HepG2 (cell line): ENCODE data around the gene TOPBP1. TPM values are rescaled to one million over a fixed set of nuclear protein-coding genes. Genes with fewer than 3 reads are reported as not detected.
A peak's percentile ranks its signal among the peaks of the same experiment; 100 is the strongest.
"Not testable (repeated sequence)": the region's sequence is repeated elsewhere in the genome, so short reads cannot be mapped to it uniquely, and the experiment has no call there.

Source experiments
- ATAC-seq: fragments of 200-7000 bp; cut with Tn5 transposase; 3 replicates; pipeline ENCODE4 v1.9.1; 2020; ENCODE audit warnings: mild to moderate bottlenecking, moderate library complexity
- BruUV-seq: library from RNA; stranded (reverse); fragments of 400-500 nt; replicated peaks from 2 replicates; lab custom pipeline; 2021; lab: Mats Ljungman, UMichigan
- CTCF ChIA-PET: fragments of 300-600 bp; formaldehyde crosslinking; extraction: SDS; loops from one replicate; lab custom pipeline; 2021; ENCODE audit warnings: low total read pairs, inconsistent platforms, low intra/inter-chr PET ratio; lab: Yijun Ruan, JAX
- POLR2A ChIA-PET: fragments of 350-600 bp; sonication (Branson Sonifier 250); formaldehyde crosslinking; loops from one replicate; lab custom pipeline; 2020; ENCODE audit warnings: antibody characterized with exemption, inconsistent platforms; lab: Yijun Ruan, JAX
- DNase-seq: peaks from one replicate; pipeline ENCODE4 v3.0.0-alpha.2; 2015; ENCODE audit warnings: low spot score
- FAIRE-seq: peaks from 3 replicates; lab custom pipeline; 2011; peaks lifted over from hg19 to GRCh38; lab: Jason Lieb, UNC
- H2AFZ ChIP-seq: one replicate; pipeline ENCODE4 v1.6.1; 2011; ENCODE audit warnings: low read length, inconsistent platforms
- H3K27ac ChIP-seq: fragments of 300-600 bp; 3 replicates; pipeline ENCODE4 v1.8.0; 2011; ENCODE audit warnings: mixed run types, mild to moderate bottlenecking, mixed read lengths, low read length, inconsistent platforms; ENCODE audit not compliant: insufficient read depth; ENCODE audit errors: extremely low read length
- H3K27me3 ChIP-seq, 2 experiments: fragments of 200-600 bp in 1 of 2; 2 replicates in 1 of 2; 3 replicates in 1 of 2; pipeline versions ENCODE4 v1.6.0 to v1.8.0; 2011; ENCODE audit warnings: low read length in 2 of 2, mild to moderate bottlenecking in 2 of 2, moderate library complexity in 2 of 2, inconsistent platforms in 1 of 2; ENCODE audit not compliant: insufficient read depth in 2 of 2, control insufficient read depth in 1 of 2
- H3K36me3 ChIP-seq, 2 experiments: fragments of 200-600 bp in 1 of 2; replicated peaks in 1 of 2; 2 replicates in 1 of 2; 3 replicates in 1 of 2; pipeline versions ENCODE4 v1.5.1 to v1.8.0; 2011; ENCODE audit warnings: low read length in 2 of 2, inconsistent platforms in 1 of 2; ENCODE audit not compliant: insufficient read depth in 2 of 2, control insufficient read depth in 1 of 2
- H3K4me1 ChIP-seq: 2 replicates; pipeline ENCODE4 v1.5.1; 2012; ENCODE audit warnings: low read length, inconsistent platforms; ENCODE audit not compliant: insufficient read depth
- H3K4me2 ChIP-seq: 2 replicates; pipeline ENCODE4 v1.6.0; 2011; ENCODE audit warnings: low read depth, low read length, inconsistent platforms
- H3K4me3 ChIP-seq, 3 experiments: fragments of 200-600 bp in 1 of 3; sonication (generic), shearing (Covaris generic) in 1 of 3; replicated peaks in 1 of 3; 2 replicates each; pipeline ENCODE4 v1.5.1; 2011 to 2016; ENCODE audit warnings: low read length in 3 of 3, inconsistent platforms in 2 of 3, low read depth in 2 of 3, mild to moderate bottlenecking in 2 of 3, control low read depth in 1 of 3, mixed read lengths in 1 of 3; ENCODE audit not compliant: insufficient read depth in 1 of 3
- H3K79me2 ChIP-seq: one replicate; pipeline ENCODE4 v1.6.1; 2011; ENCODE audit warnings: low read length, inconsistent platforms; ENCODE audit not compliant: insufficient read depth
- H3K9ac ChIP-seq: 2 replicates; pipeline ENCODE4 v1.6.0; 2011; ENCODE audit warnings: mild to moderate bottlenecking, low read depth, low read length, inconsistent platforms; ENCODE audit not compliant: insufficient read depth
- H3K9me3 ChIP-seq: 2 replicates; pipeline ENCODE4 v1.5.1; 2012; ENCODE audit warnings: mild to moderate bottlenecking, low read length
- H4K20me1 ChIP-seq: 2 replicates; pipeline ENCODE4 v1.6.0; 2011; ENCODE audit warnings: inconsistent platforms, mild to moderate bottlenecking, low read length, moderate library complexity; ENCODE audit not compliant: insufficient read depth
- CBFB ChIP-seq: sonication (generic); formaldehyde crosslinking; IDR thresholded peaks from 2 replicates; pipeline ENCODE4 v1.4.0; 2020; ENCODE audit warnings: missing genetic modification reagents
- CBX5 ChIP-seq: sonication (generic); formaldehyde crosslinking; IDR thresholded peaks from 2 replicates; pipeline ENCODE4 v1.4.0; 2020; ENCODE audit warnings: missing genetic modification reagents, borderline replicate concordance
- EP300 ChIP-seq, 3 experiments: sonication (generic) in 1 of 3; formaldehyde crosslinking in 1 of 3; IDR thresholded peaks; 2 replicates each; pipeline versions ENCODE4 v1.5.1 to v1.6.1; 2011 to 2020; ENCODE audit warnings: low read depth in 2 of 3, low read length in 2 of 3, borderline replicate concordance in 1 of 3, improper control_type of control experiment in 1 of 3, mild to moderate bottlenecking in 1 of 3, missing genetic modification reagents in 1 of 3, moderate library complexity in 1 of 3
- HOXA3 ChIP-seq: sonication (generic); formaldehyde crosslinking; IDR thresholded peaks from 2 replicates; pipeline ENCODE4 v1.5.0; 2020; ENCODE audit warnings: missing genetic modification reagents
- KDM2A ChIP-seq: sonication (generic); formaldehyde crosslinking; IDR thresholded peaks from 2 replicates; pipeline ENCODE4 v1.4.0; 2020; ENCODE audit warnings: low read depth, missing genetic modification reagents, borderline replicate concordance
- MYC ChIP-seq: sonication (generic); formaldehyde crosslinking; IDR thresholded peaks from 2 replicates; pipeline ENCODE4 v1.9.0; 2021; ENCODE audit warnings: missing genetic modification reagents, borderline replicate concordance
- NCOA2 ChIP-seq: sonication (generic); formaldehyde crosslinking; IDR thresholded peaks from 2 replicates; pipeline ENCODE4 v1.8.0; 2022; ENCODE audit warnings: inconsistent platforms
- RXRA ChIP-seq: sonication (generic); formaldehyde crosslinking; IDR thresholded peaks from 2 replicates; pipeline ENCODE4 v1.5.1; 2020; ENCODE audit warnings: missing genetic modification reagents
- SALL1 ChIP-seq: sonication (generic); formaldehyde crosslinking; IDR thresholded peaks from 2 replicates; pipeline ENCODE4 v1.8.0; 2022; ENCODE audit warnings: mild to moderate bottlenecking, missing genetic modification reagents
- SAP130 ChIP-seq: IDR thresholded peaks from 2 replicates; pipeline ENCODE4 v1.6.1; 2016; ENCODE audit warnings: low read depth
- SOX13 ChIP-seq, 3 experiments: fragments of 450-650 bp in 1 of 3; sonication (generic) in 1 of 3; formaldehyde crosslinking in 1 of 3; IDR thresholded peaks in 2 of 3; conservative IDR thresholded peaks in 1 of 3; 2 replicates each; pipeline versions ENCODE4 v1.5.0 to v1.6.1; 2016 to 2020; ENCODE audit warnings: antibody characterized with exemption in 1 of 3, mild to moderate bottlenecking in 1 of 3, missing compliant biosample characterization in 1 of 3, missing genetic modification reagents in 1 of 3, moderate library complexity in 1 of 3
- SOX6 ChIP-seq, 2 experiments: fragments of 450-650 bp in 1 of 2; sonication (generic) in 1 of 2; formaldehyde crosslinking in 1 of 2; IDR thresholded peaks; 2 replicates each; pipeline versions ENCODE4 v1.4.0 to v1.6.1; 2017 to 2020; ENCODE audit warnings: antibody characterized with exemption in 1 of 2, mild to moderate bottlenecking in 1 of 2, missing genetic modification reagents in 1 of 2
- ZMYM4 ChIP-seq: sonication (generic); formaldehyde crosslinking; IDR thresholded peaks from 2 replicates; pipeline ENCODE4 v1.8.1; 2023; ENCODE audit warnings: mild to moderate bottlenecking, missing genetic modification reagents
- ZNF292 ChIP-seq: sonication (generic); formaldehyde crosslinking; IDR thresholded peaks from 2 replicates; pipeline ENCODE4 v1.8.1; 2022; ENCODE audit warnings: mild to moderate bottlenecking, low read depth, missing genetic modification reagents, borderline replicate concordance
- WGBS: methylation state at CpG from one replicate; pipeline ENCODE4 v1.1.6; 2017; ENCODE audit warnings: low lambda C conversion rate; 5-methylcytosine and 5-hydroxymethylcytosine counted together
- in situ Hi-C: cut with HindIII; loops from 2 replicates; pipeline ENCODE4 v1.10.0; 2017; ENCODE audit warnings: low pct_unique_long_range_greater_than_20kb; ENCODE audit not compliant: extremely low pct_ligation_motif_present
- intact Hi-C: fragments of 100-400 bp; cut with micrococcal nuclease; formaldehyde crosslinking; loops from one replicate; pipeline ENCODE4 v1.10.0; 2022; ENCODE audit not compliant: unreplicated experiment
- polyA plus RNA-seq, 8 experiments: library from polyadenylated mRNA; depleted of rRNA in 3 of 8; stranded (reverse) in 7 of 8; unstranded in 1 of 8; fragments of >200 nt; fragmentation: Illumina TruSeq in 4 of 8; extraction: Trizol in 4 of 8; gene quantifications; 2 replicates each; pipeline versions ENCODE4 v1.2.1 to v1.2.3, GENCODE V29; 2011 to 2016; ENCODE audit warnings: low read depth in 4 of 8, missing spikeins in 1 of 8, mixed read lengths in 1 of 8; ENCODE audit not compliant: insufficient read depth in 1 of 8
- total RNA-seq, 5 experiments: library from RNA; depleted of rRNA; stranded (reverse); fragments of >200 nt; fragmentation: Illumina TruSeq; extraction: Trizol; gene quantifications; 2 replicates each; pipeline ENCODE4 v1.2.3, GENCODE V29; 2016; ENCODE audit warnings: low read depth in 1 of 5
- TF ChIP-seq, protein P1 (sequence below): sonication (generic); formaldehyde crosslinking; IDR thresholded peaks from 2 replicates; pipeline ENCODE4 v1.4.0; 2020; ENCODE audit warnings: missing genetic modification reagents, borderline replicate concordance
- TF ChIP-seq, protein P2 (sequence below): sonication (generic); formaldehyde crosslinking; IDR thresholded peaks from 2 replicates; pipeline ENCODE4 v1.5.1; 2020; ENCODE audit warnings: mild to moderate bottlenecking, missing genetic modification reagents

The TOPBP1 gene
- total and polyA plus RNA-seq, 2 of the 13 experiments (the other 11 are each of a cell fraction or from before 2014, with no cell fraction given), result 24.3 to 42.9 TPM

DNA sequence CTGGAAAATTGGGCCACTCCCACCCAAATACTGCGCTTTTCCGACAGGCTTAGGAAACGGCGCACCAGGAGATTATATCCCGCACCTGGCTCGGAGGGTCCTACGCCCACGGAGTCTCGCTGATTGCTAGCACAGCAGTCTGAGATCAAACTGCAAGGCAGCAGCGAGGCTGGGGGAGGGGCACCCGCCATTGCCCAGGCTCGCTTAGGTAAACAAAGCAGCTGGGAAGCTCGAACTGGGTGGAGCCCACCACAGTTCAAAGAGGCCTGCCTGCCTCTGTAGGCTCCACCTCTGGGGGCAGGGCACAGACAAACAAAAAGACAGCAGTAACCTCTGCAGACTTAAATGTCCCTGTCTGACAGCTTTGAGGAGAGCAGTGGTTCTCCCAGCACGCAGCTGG lies 110.2 kb downstream of the TOPBP1 start:
- Histone ChIP-seq H3K4me3 (peak overlapping the region in 1 of 3 experiments; percentile 9; a peak in 1 of 6 replicates), H3K4me2 (peak overlapping the region; percentile 45; the same call in 1 of the 2 replicates), H2AFZ (peak overlapping the region; percentile 63), H3K4me1 (peaks cover 50% of the 10 kb centered on the region)
- H3K79me2 ChIP-seq; CTCF ChIA-PET; ATAC-seq; FAIRE-seq; H3K36me3 ChIP-seq; BruUV-seq; intact Hi-C loops; DNase-seq; H3K9me3 ChIP-seq; H3K27me3 ChIP-seq; H4K20me1 ChIP-seq; H3K9ac ChIP-seq; H3K27ac ChIP-seq; in situ Hi-C loops; POLR2A ChIA-PET; TF ChIP-seq SOX13 (IDR thresholded peaks at IDR 0.05); SOX6 (IDR thresholded peaks at IDR 0.05); EP300 (IDR thresholded peaks at IDR 0.05; ENCODE audit: low read depth in 2 of 2, low read length in 2 of 2): not testable (repeated sequence)
- 56% methylated on average over 5 of the region's 14 CpGs for WGBS
- 0 out of 2 replicates have a peak, but pooled peaks have one; percentile 27 for TF ChIP-seq CBFB (CRISPR knock-in tag)
- 0 out of 2 replicates have a peak, but pooled peaks have one; percentile 37 for TF ChIP-seq RXRA (CRISPR knock-in tag)
- TF ChIP-seq CBX5 (CRISPR knock-in tag), result peak; percentile 79; the same call in 1 of the 2 replicates
- peak; percentile 88; the same call in 1 of the 2 replicates for TF ChIP-seq ZNF292 (CRISPR knock-in tag)
- TF ChIP-seq SOX13 (CRISPR knock-in tag; conservative IDR thresholded peaks at IDR 0.05 in 1 of 2, IDR thresholded peaks at IDR 0.05 in 1 of 2), result peak in 1 of 2 experiments; percentile 45; a peak in 2 of 4 replicates
- TF ChIP-seq HOXA3 (CRISPR knock-in tag), result peak; percentile 78
- TF ChIP-seq KDM2A (CRISPR knock-in tag), result 0 out of 2 replicates have a peak, but pooled peaks have one; percentile 37
- TF ChIP-seq SOX6 (CRISPR knock-in tag; IDR thresholded peaks at IDR 0.05), result peak; percentile 34
- 0 out of 2 replicates have a peak, but pooled peaks have one; percentile 48 for TF ChIP-seq ZMYM4
- peak; percentile 25; the same call in 1 of the 2 replicates for TF ChIP-seq MYC
- TF ChIP-seq SALL1, result peak; percentile 36
- TF ChIP-seq, protein P1, sequence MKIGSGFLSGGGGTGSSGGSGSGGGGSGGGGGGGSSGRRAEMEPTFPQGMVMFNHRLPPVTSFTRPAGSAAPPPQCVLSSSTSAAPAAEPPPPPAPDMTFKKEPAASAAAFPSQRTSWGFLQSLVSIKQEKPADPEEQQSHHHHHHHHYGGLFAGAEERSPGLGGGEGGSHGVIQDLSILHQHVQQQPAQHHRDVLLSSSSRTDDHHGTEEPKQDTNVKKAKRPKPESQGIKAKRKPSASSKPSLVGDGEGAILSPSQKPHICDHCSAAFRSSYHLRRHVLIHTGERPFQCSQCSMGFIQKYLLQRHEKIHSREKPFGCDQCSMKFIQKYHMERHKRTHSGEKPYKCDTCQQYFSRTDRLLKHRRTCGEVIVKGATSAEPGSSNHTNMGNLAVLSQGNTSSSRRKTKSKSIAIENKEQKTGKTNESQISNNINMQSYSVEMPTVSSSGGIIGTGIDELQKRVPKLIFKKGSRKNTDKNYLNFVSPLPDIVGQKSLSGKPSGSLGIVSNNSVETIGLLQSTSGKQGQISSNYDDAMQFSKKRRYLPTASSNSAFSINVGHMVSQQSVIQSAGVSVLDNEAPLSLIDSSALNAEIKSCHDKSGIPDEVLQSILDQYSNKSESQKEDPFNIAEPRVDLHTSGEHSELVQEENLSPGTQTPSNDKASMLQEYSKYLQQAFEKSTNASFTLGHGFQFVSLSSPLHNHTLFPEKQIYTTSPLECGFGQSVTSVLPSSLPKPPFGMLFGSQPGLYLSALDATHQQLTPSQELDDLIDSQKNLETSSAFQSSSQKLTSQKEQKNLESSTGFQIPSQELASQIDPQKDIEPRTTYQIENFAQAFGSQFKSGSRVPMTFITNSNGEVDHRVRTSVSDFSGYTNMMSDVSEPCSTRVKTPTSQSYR, result peak; percentile 95
- TF ChIP-seq EP300 (CRISPR knock-in tag; IDR thresholded peaks at IDR 0.05; ENCODE audit: borderline replicate concordance), result peak; percentile 30; the same call in 1 of the 2 replicates
- TF ChIP-seq NCOA2 (CRISPR knock-in tag), result 0 out of 2 replicates have a peak, but pooled peaks have one; percentile 19
- TF ChIP-seq, protein P2, sequence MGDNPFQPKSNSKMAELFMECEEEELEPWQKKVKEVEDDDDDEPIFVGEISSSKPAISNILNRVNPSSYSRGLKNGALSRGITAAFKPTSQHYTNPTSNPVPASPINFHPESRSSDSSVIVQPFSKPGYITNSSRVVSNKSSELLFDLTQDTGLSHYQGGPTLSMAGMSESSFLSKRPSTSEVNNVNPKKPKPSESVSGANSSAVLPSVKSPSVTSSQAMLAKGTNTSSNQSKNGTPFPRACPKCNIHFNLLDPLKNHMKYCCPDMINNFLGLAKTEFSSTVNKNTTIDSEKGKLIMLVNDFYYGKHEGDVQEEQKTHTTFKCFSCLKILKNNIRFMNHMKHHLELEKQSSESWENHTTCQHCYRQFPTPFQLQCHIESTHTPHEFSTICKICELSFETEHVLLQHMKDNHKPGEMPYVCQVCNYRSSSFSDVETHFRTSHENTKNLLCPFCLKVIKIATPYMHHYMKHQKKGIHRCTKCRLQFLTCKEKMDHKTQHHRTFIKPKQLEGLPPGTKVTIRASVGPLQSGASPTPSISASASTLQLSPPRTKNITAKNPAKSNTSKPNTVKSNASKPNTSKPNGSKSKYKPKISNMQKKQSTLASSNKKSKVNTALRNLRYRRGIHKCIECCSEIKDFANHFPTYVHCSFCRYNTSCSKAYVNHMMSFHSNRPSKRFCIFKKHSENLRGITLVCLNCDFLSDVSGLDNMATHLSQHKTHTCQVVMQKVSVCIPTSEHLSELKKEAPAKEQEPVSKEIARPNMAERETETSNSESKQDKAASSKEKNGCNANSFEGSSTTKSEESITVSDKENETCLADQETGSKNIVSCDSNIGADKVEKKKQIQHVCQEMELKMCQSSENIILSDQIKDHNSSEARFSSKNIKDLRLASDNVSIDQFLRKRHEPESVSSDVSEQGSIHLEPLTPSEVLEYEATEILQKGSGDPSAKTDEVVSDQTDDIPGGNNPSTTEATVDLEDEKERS (CRISPR knock-in tag), result peak; percentile 37; the same call in 1 of the 2 replicates
- peak; percentile 40; the same call in 1 of the 2 replicates for TF ChIP-seq SAP130 (CRISPR knock-in tag)
